H9 (cell line): ENCODE data around the gene SYDE1. TPM values are rescaled to one million over a fixed set of nuclear protein-coding genes. Genes with fewer than 3 reads are reported as not detected.

Source experiments
- DNase-seq: peaks from one replicate; pipeline ENCODE4 v3.0.0-alpha.2; 2017
- H2AFZ ChIP-seq: one replicate; pipeline ENCODE4 v1.6.1; 2013; ENCODE audit warnings: mild to moderate bottlenecking, low read length, control low read depth, moderate library complexity
- H2AK5ac ChIP-seq: 2 replicates; pipeline ENCODE4 v1.6.1; 2013; ENCODE audit warnings: low read length, control low read depth, mixed read lengths; ENCODE audit not compliant: insufficient read length
- H2BK120ac ChIP-seq: one replicate; pipeline ENCODE4 v1.6.1; 2013; ENCODE audit warnings: low read depth, mild to moderate bottlenecking, low read length, control low read depth, inconsistent platforms; ENCODE audit not compliant: poor library complexity, severe bottlenecking
- H2BK12ac ChIP-seq: 2 replicates; pipeline ENCODE4 v1.6.1; 2013; ENCODE audit warnings: low read length, control low read depth, mixed read lengths, low read depth; ENCODE audit not compliant: insufficient read length
- H2BK15ac ChIP-seq: 2 replicates; pipeline ENCODE4 v1.6.1; 2013; ENCODE audit warnings: low read depth, low read length, control low read depth
- H2BK20ac ChIP-seq: one replicate; pipeline ENCODE4 v1.6.1; 2013; ENCODE audit warnings: low read depth, mild to moderate bottlenecking, low read length, control low read depth, inconsistent platforms; ENCODE audit not compliant: poor library complexity, severe bottlenecking
- H2BK5ac ChIP-seq: 2 replicates; pipeline ENCODE4 v1.6.1; 2013; ENCODE audit warnings: low read length, control low read depth, mixed read lengths; ENCODE audit not compliant: insufficient read length
- H3K14ac ChIP-seq: 2 replicates; pipeline ENCODE4 v1.6.1; 2013; ENCODE audit warnings: low read length, control low read depth; ENCODE audit not compliant: insufficient read depth
- H3K18ac ChIP-seq: 2 replicates; pipeline ENCODE4 v1.6.1; 2013; ENCODE audit warnings: low read depth, mild to moderate bottlenecking, mixed read lengths, low read length, control low read depth; ENCODE audit not compliant: insufficient read length
- H3K23ac ChIP-seq: 2 replicates; pipeline ENCODE4 v1.6.1; 2013; ENCODE audit warnings: low read length, control low read depth, mixed read lengths, low read depth; ENCODE audit not compliant: insufficient read length
- H3K23me2 ChIP-seq: 2 replicates; pipeline ENCODE4 v1.6.1; 2013; ENCODE audit warnings: low read depth, mild to moderate bottlenecking, mixed read lengths, low read length, control low read depth; ENCODE audit not compliant: insufficient read length, poor library complexity, severe bottlenecking
- H3K27ac ChIP-seq: 2 replicates; pipeline ENCODE4 v1.5.1; 2013; ENCODE audit warnings: low read length, control low read depth, mixed read lengths, low read depth; ENCODE audit not compliant: insufficient read length
- H3K27me3 ChIP-seq: 2 replicates; pipeline ENCODE4 v1.6.1; 2013; ENCODE audit warnings: low read length, control low read depth, inconsistent platforms; ENCODE audit not compliant: insufficient read depth
- H3K4ac ChIP-seq: 2 replicates; pipeline ENCODE4 v1.6.1; 2013; ENCODE audit warnings: low read depth, mild to moderate bottlenecking, control low read depth, inconsistent platforms, low read length, moderate library complexity
- H3K4me1 ChIP-seq: 2 replicates; pipeline ENCODE4 v1.6.1; 2013; ENCODE audit warnings: low read length, control low read depth, inconsistent platforms; ENCODE audit not compliant: insufficient read depth
- H3K4me2 ChIP-seq: 2 replicates; pipeline ENCODE4 v1.6.1; 2013; ENCODE audit warnings: low read length, control low read depth, mixed read lengths; ENCODE audit not compliant: insufficient read length, insufficient read depth
- H3K56ac ChIP-seq: 2 replicates; pipeline ENCODE4 v1.6.1; 2013; ENCODE audit warnings: low read depth, mild to moderate bottlenecking, mixed read lengths, low read length, control low read depth; ENCODE audit not compliant: insufficient read length
- H3K79me1 ChIP-seq: 2 replicates; pipeline ENCODE4 v1.6.1; 2013; ENCODE audit warnings: low read depth, mild to moderate bottlenecking, moderate library complexity, low read length, control low read depth, inconsistent platforms; ENCODE audit not compliant: insufficient read depth, poor library complexity, severe bottlenecking
- H3K79me2 ChIP-seq: 2 replicates; pipeline ENCODE4 v1.6.1; 2013; ENCODE audit warnings: low read length, control low read depth, inconsistent platforms; ENCODE audit not compliant: insufficient read depth
- H3K9ac ChIP-seq: 2 replicates; pipeline ENCODE4 v1.6.1; 2013; ENCODE audit warnings: low read length, control low read depth, mixed read lengths; ENCODE audit not compliant: insufficient read length; ENCODE audit errors: extremely low read depth
- H3K9me3 ChIP-seq: one replicate; pipeline ENCODE4 v1.6.1; 2013; ENCODE audit warnings: low read depth, low read length, inconsistent platforms; ENCODE audit not compliant: control insufficient read depth
- H3T11ph ChIP-seq: one replicate; pipeline ENCODE4 v1.6.1; 2013; ENCODE audit warnings: mild to moderate bottlenecking, low read length, control low read depth, inconsistent platforms
- H4K20me1 ChIP-seq: one replicate; pipeline ENCODE4 v1.6.1; 2013; ENCODE audit not compliant: control insufficient read depth, insufficient read length, insufficient read depth
- H4K5ac ChIP-seq: 2 replicates; pipeline ENCODE4 v1.6.1; 2013; ENCODE audit warnings: low read depth, mild to moderate bottlenecking, mixed read lengths, low read length, control low read depth; ENCODE audit not compliant: insufficient read length
- H4K8ac ChIP-seq: replicated peaks from 2 replicates; pipeline ENCODE4 v1.6.1; 2013; ENCODE audit warnings: low read length, control low read depth, mixed read lengths, low read depth; ENCODE audit not compliant: insufficient read length
- H4K91ac ChIP-seq: 2 replicates; pipeline ENCODE4 v1.6.1; 2013; ENCODE audit warnings: low read depth, mild to moderate bottlenecking, moderate library complexity, mixed read lengths, low read length, control low read depth; ENCODE audit not compliant: insufficient read length
- H3K27ac Mint-ChIP-seq, 3 experiments: 2 replicates in 2 of 3; 3 replicates in 1 of 3; pipeline ENCODE4 v1.8.0; 2020 to 2021; ENCODE audit warnings: mixed read lengths in 3 of 3, mild to moderate bottlenecking in 1 of 3, moderate library complexity in 1 of 3
- H3K27me3 Mint-ChIP-seq: 2 replicates; pipeline ENCODE4 v1.8.0; 2021; ENCODE audit warnings: low read depth, mild to moderate bottlenecking, moderate library complexity, mixed read lengths
- H3K36me3 Mint-ChIP-seq, 3 experiments: 2 replicates in 2 of 3; 3 replicates in 1 of 3; pipeline ENCODE4 v1.8.0; 2020 to 2021; ENCODE audit warnings: low read depth in 3 of 3, mixed read lengths in 3 of 3; ENCODE audit not compliant: insufficient read depth in 1 of 3
- H3K4me1 Mint-ChIP-seq, 2 experiments: 2 replicates each; pipeline ENCODE4 v1.8.0; 2020; ENCODE audit warnings: mixed read lengths in 2 of 2
- H3K4me3 Mint-ChIP-seq, 2 experiments: 2 replicates in 1 of 2; 3 replicates in 1 of 2; pipeline ENCODE4 v1.8.0; 2020 to 2021; ENCODE audit warnings: mild to moderate bottlenecking in 2 of 2, mixed read lengths in 2 of 2, moderate library complexity in 1 of 2
- H3K9me3 Mint-ChIP-seq, 2 experiments: 2 replicates in 1 of 2; 3 replicates in 1 of 2; pipeline ENCODE4 v1.8.0; 2020; ENCODE audit warnings: mild to moderate bottlenecking in 2 of 2, mixed read lengths in 2 of 2, moderate library complexity in 1 of 2
- WGBS: extraction: QIAGEN DNeasy Blood & Tissue Kit; methylation state at CpG from one replicate; pipeline ENCODE4 v1.1.7; 2013; ENCODE audit warnings: missing lambda C conversion rate, low lambda C conversion rate, mixed read lengths; ENCODE audit not compliant: insufficient read length; ENCODE audit errors: extremely low coverage; 5-methylcytosine and 5-hydroxymethylcytosine counted together
- total RNA-seq: library from RNA; stranded (reverse); gene quantifications from 2 replicates; pipeline ENCODE4 v1.2.1, GENCODE V29; 2021
- TF ChIP-seq, protein P1 (sequence below): fragments of 200-600 bp; sonication (generic); conservative IDR thresholded peaks from 3 replicates; pipeline ENCODE4 v1.8.0; 2021; ENCODE audit warnings: antibody characterized with exemption, mild to moderate bottlenecking

Gene SYDE1
- total RNA-seq, 1 experiment from 2014 or later = 21.4 TPM

DNA sequence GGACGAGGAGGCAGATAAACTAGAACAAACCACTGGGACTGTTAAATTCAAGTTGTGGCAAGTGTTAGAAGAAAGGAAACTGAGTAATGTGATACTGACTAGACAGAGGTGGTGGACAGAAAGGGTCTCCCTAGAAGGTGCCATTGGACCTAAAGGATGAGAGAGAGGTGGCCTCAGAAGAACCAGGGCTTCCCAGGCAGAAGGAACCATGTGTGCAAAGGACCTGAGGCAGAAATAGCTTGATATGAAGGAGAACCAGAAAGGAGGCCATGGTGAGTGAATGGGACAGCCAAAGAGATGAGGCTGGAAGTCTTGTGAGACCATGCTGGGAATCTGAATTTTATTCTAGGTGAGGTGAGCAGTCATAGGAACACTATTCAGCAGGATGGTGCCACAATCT is 2.8 kb upstream of the SYDE1 start:
- H3K9me3 ChIP-seq = no peaks in the 10 kb centered on the region
- no peak overlapping the region for H3K4ac ChIP-seq
- H3K9ac ChIP-seq = no peak overlapping the region
- peaks cover 10% of the 10 kb centered on the region for H3K23me2 ChIP-seq
- no peak overlapping the region for H4K91ac ChIP-seq
- Mint-ChIP-seq H3K27me3 (peaks cover 1% of the 10 kb centered on the region; the same call in 1 of the 2 replicates), H3K4me1 (peaks cover 15 to 17% of the 10 kb centered on the region in 2 experiments), H3K4me3 (no peak overlapping the region), H3K27ac (no peak overlapping the region; a peak in 1 of 7 replicates), H3K36me3 (peaks cover 5 to 13% (median 12%) of the 10 kb centered on the region in 3 experiments; a peak in 5 of 7 replicates), H3K9me3 (peaks cover 22 to 28% of the 10 kb centered on the region in 2 experiments)
- no peaks in the 10 kb centered on the region for H3K27me3 ChIP-seq
- H2BK5ac ChIP-seq = no peak overlapping the region
- no peak overlapping the region for H2BK120ac ChIP-seq
- H2BK20ac ChIP-seq = no peak overlapping the region
- no peak overlapping the region for H2AK5ac ChIP-seq
- no peak overlapping the region for H3K27ac ChIP-seq
- H4K5ac ChIP-seq = no peak overlapping the region
- H3K79me1 ChIP-seq = no peaks in the 10 kb centered on the region
- TF ChIP-seq, protein P1, sequence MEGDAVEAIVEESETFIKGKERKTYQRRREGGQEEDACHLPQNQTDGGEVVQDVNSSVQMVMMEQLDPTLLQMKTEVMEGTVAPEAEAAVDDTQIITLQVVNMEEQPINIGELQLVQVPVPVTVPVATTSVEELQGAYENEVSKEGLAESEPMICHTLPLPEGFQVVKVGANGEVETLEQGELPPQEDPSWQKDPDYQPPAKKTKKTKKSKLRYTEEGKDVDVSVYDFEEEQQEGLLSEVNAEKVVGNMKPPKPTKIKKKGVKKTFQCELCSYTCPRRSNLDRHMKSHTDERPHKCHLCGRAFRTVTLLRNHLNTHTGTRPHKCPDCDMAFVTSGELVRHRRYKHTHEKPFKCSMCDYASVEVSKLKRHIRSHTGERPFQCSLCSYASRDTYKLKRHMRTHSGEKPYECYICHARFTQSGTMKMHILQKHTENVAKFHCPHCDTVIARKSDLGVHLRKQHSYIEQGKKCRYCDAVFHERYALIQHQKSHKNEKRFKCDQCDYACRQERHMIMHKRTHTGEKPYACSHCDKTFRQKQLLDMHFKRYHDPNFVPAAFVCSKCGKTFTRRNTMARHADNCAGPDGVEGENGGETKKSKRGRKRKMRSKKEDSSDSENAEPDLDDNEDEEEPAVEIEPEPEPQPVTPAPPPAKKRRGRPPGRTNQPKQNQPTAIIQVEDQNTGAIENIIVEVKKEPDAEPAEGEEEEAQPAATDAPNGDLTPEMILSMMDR = no peak
- H2BK15ac ChIP-seq = no peak overlapping the region
- H3K18ac ChIP-seq = no peak overlapping the region
- no peak overlapping the region for H2BK12ac ChIP-seq
- no peaks in the 10 kb centered on the region; the same call in 1 of the 2 replicates for H3K4me1 ChIP-seq
- no peaks in the 10 kb centered on the region for H4K20me1 ChIP-seq
- H3K79me2 ChIP-seq = no peaks in the 10 kb centered on the region
- no peak overlapping the region for H3K23ac ChIP-seq
- no peak overlapping the region for H4K8ac ChIP-seq
- no peak overlapping the region for H3K4me2 ChIP-seq
- no peak overlapping the region for H3K56ac ChIP-seq
- no peak overlapping the region for H3K14ac ChIP-seq
- WGBS = no CpG with 5 or more reads among the region's 1 CpG
- DNase-seq = no peak
- H3T11ph ChIP-seq = no peak overlapping the region
- no peak overlapping the region for H2AFZ ChIP-seq
